Fibroblast of skin of abdomen (primary cell): ENCODE measurements around the gene LTF.
"Not testable (repeated sequence)": the region's sequence is repeated elsewhere in the genome, so short reads cannot be mapped to it uniquely, and the experiment has no call there.

Experiments used
- DNase-seq: peaks from one replicate; pipeline ENCODE4 v3.0.0-alpha.2; 2013

Gene LTF

GRCh38 chr3:46388847-46389246 lies 75.9 kb downstream of the LTF start:
- DNase-seq: not testable (repeated sequence)

GRCh38 chr3:46386205-46386604 lies 78.5 kb downstream of the LTF start:
- no peak for DNase-seq
